ENCODE data around the gene AURKA.
A peak's percentile ranks its signal among the peaks of the same experiment; 100 is the strongest.

The AURKA gene

GRCh38 chr20:56382696-56383095 lies 9.3 kb downstream of the AURKA start:
- DNase-seq (ENCODE audit: extremely low read depth, low read depth): no peak
- TF ChIP-seq, protein P1, sequence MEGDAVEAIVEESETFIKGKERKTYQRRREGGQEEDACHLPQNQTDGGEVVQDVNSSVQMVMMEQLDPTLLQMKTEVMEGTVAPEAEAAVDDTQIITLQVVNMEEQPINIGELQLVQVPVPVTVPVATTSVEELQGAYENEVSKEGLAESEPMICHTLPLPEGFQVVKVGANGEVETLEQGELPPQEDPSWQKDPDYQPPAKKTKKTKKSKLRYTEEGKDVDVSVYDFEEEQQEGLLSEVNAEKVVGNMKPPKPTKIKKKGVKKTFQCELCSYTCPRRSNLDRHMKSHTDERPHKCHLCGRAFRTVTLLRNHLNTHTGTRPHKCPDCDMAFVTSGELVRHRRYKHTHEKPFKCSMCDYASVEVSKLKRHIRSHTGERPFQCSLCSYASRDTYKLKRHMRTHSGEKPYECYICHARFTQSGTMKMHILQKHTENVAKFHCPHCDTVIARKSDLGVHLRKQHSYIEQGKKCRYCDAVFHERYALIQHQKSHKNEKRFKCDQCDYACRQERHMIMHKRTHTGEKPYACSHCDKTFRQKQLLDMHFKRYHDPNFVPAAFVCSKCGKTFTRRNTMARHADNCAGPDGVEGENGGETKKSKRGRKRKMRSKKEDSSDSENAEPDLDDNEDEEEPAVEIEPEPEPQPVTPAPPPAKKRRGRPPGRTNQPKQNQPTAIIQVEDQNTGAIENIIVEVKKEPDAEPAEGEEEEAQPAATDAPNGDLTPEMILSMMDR (IDR thresholded peaks at IDR 0.05; ENCODE audit: low read depth, low read length): no peak

- TF ChIP-seq, protein P1 (IDR thresholded peaks at IDR 0.05; ENCODE audit: low read depth, low read length): no peak
- DNase-seq (ENCODE audit: extremely low read depth, low read depth): no peak
Measured at GRCh38 chr20:56381501-56381900, 10.5 kb downstream of the AURKA start.

DNA sequence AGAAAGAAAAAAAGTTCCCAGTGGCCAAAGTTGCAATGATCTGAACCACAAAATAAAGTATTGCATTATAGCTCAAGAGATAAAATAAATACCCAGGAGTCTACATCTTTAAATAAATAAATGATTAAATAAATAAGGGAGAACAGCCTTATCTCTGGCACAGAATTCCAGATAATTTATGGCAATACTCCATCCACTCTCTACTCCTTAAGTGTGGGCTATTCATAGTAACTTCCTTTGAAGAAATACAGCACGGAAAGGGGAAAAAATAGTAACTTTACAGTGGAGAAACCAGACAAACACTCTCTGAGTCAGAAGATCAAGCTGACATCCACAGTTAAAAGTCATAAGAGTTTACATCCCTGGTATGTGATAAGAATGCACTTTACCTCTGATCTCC lies 11.6 kb downstream of the AURKA start:
- DNase-seq (ENCODE audit: extremely low read depth, low read depth): no peak
- TF ChIP-seq, protein P1 (IDR thresholded peaks at IDR 0.05; ENCODE audit: low read depth, low read length): no peak

GRCh38 chr20:56378386-56378785 lies 13.6 kb downstream of the AURKA start:
- no peak for DNase-seq (ENCODE audit: extremely low read depth, low read depth)
- TF ChIP-seq, protein P1 (IDR thresholded peaks at IDR 0.05; ENCODE audit: low read depth, low read length): no peak

DNA sequence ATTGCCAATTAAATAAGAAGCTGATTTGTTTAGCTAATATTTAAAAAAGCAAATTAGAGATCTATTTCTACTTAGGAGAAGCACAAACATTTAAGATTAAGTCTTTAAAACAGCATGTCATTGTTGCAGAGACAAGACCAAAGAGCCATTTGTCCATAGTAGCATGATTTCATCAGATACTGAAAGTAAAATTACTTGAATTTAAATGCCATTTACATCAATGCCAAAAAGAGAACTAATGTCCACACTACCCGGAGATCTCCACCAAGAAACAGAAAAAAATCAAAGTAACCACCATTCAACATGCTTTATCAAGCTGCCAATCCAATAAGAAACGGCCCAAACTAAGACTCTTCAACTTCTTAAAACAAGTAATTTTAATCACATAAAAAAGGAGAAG lies 15.7 kb downstream of the AURKA start:
- TF ChIP-seq, protein P1 (IDR thresholded peaks at IDR 0.05; ENCODE audit: low read depth, low read length): no peak
- DNase-seq (ENCODE audit: extremely low read depth, low read depth): no peak

- DNase-seq (ENCODE audit: extremely low read depth, low read depth): peak; percentile 90
- TF ChIP-seq, protein P1 (IDR thresholded peaks at IDR 0.05; ENCODE audit: low read depth, low read length): no peak
Measured at GRCh38 chr20:56373942-56374341, 18.1 kb downstream of the AURKA start.

DNA sequence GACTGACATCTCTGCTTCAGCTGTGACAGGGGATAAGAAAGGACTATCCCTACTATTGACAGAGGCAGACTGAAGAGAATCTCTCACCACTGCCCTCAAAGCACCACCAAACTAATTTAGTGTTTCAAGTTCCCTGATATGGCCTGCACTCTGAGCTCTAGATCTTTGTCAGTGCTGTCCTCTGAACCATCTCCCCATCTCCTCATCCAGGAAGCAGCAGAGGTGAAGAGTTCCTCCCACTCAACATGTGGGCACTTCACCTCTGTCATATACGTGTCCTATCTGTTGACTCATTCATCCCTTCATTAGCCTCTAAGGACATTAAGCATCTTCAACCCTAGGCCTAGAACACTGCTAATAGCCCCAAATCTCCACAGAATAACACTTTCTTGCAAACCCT lies 19.2 kb downstream of the AURKA start:
- TF ChIP-seq, protein P1 (IDR thresholded peaks at IDR 0.05; ENCODE audit: low read depth, low read length): no peak
- no peak for DNase-seq (ENCODE audit: extremely low read depth, low read depth)

Measured in AG09319 (cell line).